Measurements from ENCODE around the gene WASF1.

GRCh38 chr6:110095935-110096334, 83.5 kb downstream of the WASF1 start:
- TF ChIP-seq, protein P1, sequence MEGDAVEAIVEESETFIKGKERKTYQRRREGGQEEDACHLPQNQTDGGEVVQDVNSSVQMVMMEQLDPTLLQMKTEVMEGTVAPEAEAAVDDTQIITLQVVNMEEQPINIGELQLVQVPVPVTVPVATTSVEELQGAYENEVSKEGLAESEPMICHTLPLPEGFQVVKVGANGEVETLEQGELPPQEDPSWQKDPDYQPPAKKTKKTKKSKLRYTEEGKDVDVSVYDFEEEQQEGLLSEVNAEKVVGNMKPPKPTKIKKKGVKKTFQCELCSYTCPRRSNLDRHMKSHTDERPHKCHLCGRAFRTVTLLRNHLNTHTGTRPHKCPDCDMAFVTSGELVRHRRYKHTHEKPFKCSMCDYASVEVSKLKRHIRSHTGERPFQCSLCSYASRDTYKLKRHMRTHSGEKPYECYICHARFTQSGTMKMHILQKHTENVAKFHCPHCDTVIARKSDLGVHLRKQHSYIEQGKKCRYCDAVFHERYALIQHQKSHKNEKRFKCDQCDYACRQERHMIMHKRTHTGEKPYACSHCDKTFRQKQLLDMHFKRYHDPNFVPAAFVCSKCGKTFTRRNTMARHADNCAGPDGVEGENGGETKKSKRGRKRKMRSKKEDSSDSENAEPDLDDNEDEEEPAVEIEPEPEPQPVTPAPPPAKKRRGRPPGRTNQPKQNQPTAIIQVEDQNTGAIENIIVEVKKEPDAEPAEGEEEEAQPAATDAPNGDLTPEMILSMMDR (conservative IDR thresholded peaks at IDR 0.05 in 1 of 2, IDR thresholded peaks at IDR 0.05 in 1 of 2; ENCODE audit: low read depth in 1 of 2, low read length in 2 of 2), result no peak
- no peak for TF ChIP-seq EZH2 (IDR thresholded peaks at IDR 0.05; ENCODE audit: low read length, missing control alignments)
